ENCODE results near the gene CBLN3. TPM values are rescaled to one million over a fixed set of nuclear protein-coding genes. Genes with fewer than 3 reads are reported as not detected.
"Not testable (repeated sequence)": the region's sequence is repeated elsewhere in the genome, so short reads cannot be mapped to it uniquely, and the experiment has no call there.

CBLN3 gene
- total RNA-seq, 1 experiment from 2014 or later = 2.0 TPM

DNA sequence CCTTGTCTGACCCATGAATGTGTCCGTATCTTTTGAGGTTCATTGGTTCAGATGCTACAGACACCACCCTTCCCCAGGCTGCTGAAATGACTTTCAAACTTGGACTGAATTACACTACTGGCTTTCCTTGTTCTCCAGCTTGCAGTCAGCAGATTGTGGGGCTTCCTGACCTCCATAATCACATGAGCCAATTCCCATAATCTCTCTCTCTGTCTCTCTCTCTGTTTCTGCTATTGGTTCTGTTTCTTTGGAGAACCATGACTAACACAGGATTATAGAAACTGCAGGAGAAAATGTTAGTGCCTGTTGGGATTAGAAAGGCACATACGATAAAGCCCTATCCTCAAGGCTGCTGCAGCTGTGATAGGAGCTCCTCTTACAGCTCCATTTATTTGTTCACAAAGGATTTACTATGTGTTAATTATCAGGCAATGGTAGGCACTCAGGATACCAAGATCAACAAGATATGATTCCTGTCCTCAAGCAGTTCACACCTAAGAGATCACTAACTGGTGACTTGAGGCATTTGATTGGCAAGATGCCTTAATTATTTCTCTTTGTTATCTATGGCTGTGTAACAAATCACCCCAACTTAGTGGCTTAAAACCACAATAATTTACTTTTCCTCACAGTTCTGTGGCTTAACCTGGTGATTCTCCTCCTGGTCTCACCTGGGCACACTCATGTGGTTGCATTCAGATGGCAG, 40.8 kb downstream of the CBLN3 start (continued):
- TF ChIP-seq POLR2AphosphoS5 (IDR thresholded peaks at IDR 0.05; ENCODE audit: low read depth, low read length) = no peak
- no peak for TF ChIP-seq SP1 (IDR thresholded peaks at IDR 0.05; ENCODE audit: low read depth)
- no peak for TF ChIP-seq SIN3A (IDR thresholded peaks at IDR 0.05; ENCODE audit: low read depth)

DNA sequence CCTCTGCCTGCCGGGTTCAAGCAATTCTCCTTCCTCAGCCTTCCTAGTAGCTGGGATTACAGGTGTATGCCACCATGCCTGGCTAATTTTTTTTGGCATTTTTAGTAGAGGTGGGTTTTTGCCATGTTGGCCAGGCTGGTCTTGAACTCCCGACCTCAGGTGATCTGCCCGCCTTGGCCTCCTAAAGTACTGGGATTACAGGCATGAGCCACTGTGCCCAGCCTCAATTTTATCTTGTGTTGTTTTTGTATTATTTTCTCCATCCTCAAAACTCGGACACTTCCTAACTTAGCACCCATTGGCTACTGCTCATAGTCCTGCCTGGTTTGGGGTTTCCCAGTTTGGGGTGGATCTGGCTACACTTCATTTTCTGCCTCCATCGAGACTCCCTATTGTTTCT, 41.9 kb downstream of the CBLN3 start:
- H3K4me2 ChIP-seq (ENCODE audit: low read length); BruUV-seq (replicated peaks); DNase-seq (ENCODE audit: low read depth, low spot score); H3K36me3 ChIP-seq (ENCODE audit: control insufficient read depth in 1 of 2, insufficient read depth in 2 of 2, low read length in 2 of 2); ATAC-seq; H3K9me3 ChIP-seq (ENCODE audit: control insufficient read depth in 1 of 2, insufficient read depth in 1 of 2, low read depth in 1 of 2, low read length in 2 of 2); H3K27ac ChIP-seq (ENCODE audit: low read depth, low read length); H3K9ac ChIP-seq (ENCODE audit: low read length); H3K9me2 ChIP-seq (ENCODE audit: insufficient read depth); intact Hi-C loops (cut with micrococcal nuclease); H3K79me2 ChIP-seq (ENCODE audit: insufficient read depth, low read length); H2AFZ ChIP-seq (ENCODE audit: low read depth, low read length, poor library complexity, severe bottlenecking); H4K20me1 ChIP-seq (ENCODE audit: insufficient read depth); H3K4me3 ChIP-seq (replicated peaks in 1 of 2; ENCODE audit: low read depth in 1 of 2, low read length in 2 of 2); H3K27me3 ChIP-seq (ENCODE audit: insufficient read depth, low read length); RAD21 ChIA-PET (ENCODE audit: low non-redundant PET in 1 of 2, low total read pairs in 2 of 2, uncharacterized antibody in 2 of 2, unreplicated experiment in 2 of 2); POLR2A ChIA-PET: not testable (repeated sequence)
- CTCF ChIA-PET = interaction anchor here (1.1 kb wide), 1 partner anchor 44 kb away, joined by 3 read pairs; no protein-coding TSS in a partner anchor
- H3K4me1 ChIP-seq (ENCODE audit: control insufficient read depth in 1 of 2, insufficient read depth in 2 of 2, low read length in 2 of 2) = peaks cover 6 to 13% of the 10 kb centered on the region in 2 experiments

DNA sequence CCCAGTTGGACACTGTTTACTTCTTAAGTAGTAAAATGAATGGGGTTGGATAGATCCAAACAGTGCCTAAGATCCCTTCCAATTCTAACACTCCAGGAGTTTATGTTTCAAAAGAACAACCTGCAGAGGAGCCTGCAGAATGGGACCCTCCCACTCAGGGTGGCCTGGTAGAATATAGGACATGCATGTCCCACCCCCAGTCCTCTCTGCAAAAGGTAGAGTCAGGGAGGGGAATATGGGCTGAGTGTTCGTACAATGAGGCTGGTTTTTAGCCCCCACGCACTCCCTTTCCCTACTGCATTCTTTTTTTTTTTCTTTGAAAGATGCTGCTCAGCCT, 42.5 kb downstream of the CBLN3 start:
- ATAC-seq (no peak), DNase-seq (ENCODE audit: low read depth, low spot score) (no peak)
- H3K4me1 ChIP-seq (ENCODE audit: control insufficient read depth in 1 of 2, insufficient read depth in 2 of 2, low read length in 2 of 2) = peaks cover 4 to 9% of the 10 kb centered on the region in 2 experiments; a peak in 2 of 4 replicates
- H3K79me2 ChIP-seq (ENCODE audit: insufficient read depth, low read length) = no peaks in the 10 kb centered on the region
- H4K20me1 ChIP-seq (ENCODE audit: insufficient read depth) = no peaks in the 10 kb centered on the region
- H3K9me3 ChIP-seq (ENCODE audit: control insufficient read depth in 1 of 2, insufficient read depth in 1 of 2, low read depth in 1 of 2, low read length in 2 of 2) = no peaks in the 10 kb centered on the region
- POLR2A ChIA-PET = no interaction called here
- CTCF ChIA-PET = no interaction called here
- no peak overlapping the region for H3K27ac ChIP-seq (ENCODE audit: low read depth, low read length)
- no peak overlapping the region for H3K4me2 ChIP-seq (ENCODE audit: low read length)
- intact Hi-C loops (cut with micrococcal nuclease) = no loop called here
- H3K9me2 ChIP-seq (ENCODE audit: insufficient read depth) = no peaks in the 10 kb centered on the region
- H3K27me3 ChIP-seq (ENCODE audit: insufficient read depth, low read length) = no peaks in the 10 kb centered on the region
- no TSS peak for BruUV-seq (replicated peaks)
- H3K9ac ChIP-seq (ENCODE audit: low read length) = no peak overlapping the region
- H2AFZ ChIP-seq (ENCODE audit: low read depth, low read length, poor library complexity, severe bottlenecking) = no peak overlapping the region
- H3K4me3 ChIP-seq (replicated peaks in 1 of 2; ENCODE audit: low read depth in 1 of 2, low read length in 2 of 2) = no peak overlapping the region
- TF ChIP-seq EGR1 (IDR thresholded peaks at IDR 0.05; ENCODE audit: low read depth) (no peak), EZH2 (IDR thresholded peaks at IDR 0.05) (no peak), JUND (IDR thresholded peaks at IDR 0.05) (no peak), CBX3 (IDR thresholded peaks at IDR 0.05; ENCODE audit: low read depth) (no peak)
- TF ChIP-seq, protein P1, sequence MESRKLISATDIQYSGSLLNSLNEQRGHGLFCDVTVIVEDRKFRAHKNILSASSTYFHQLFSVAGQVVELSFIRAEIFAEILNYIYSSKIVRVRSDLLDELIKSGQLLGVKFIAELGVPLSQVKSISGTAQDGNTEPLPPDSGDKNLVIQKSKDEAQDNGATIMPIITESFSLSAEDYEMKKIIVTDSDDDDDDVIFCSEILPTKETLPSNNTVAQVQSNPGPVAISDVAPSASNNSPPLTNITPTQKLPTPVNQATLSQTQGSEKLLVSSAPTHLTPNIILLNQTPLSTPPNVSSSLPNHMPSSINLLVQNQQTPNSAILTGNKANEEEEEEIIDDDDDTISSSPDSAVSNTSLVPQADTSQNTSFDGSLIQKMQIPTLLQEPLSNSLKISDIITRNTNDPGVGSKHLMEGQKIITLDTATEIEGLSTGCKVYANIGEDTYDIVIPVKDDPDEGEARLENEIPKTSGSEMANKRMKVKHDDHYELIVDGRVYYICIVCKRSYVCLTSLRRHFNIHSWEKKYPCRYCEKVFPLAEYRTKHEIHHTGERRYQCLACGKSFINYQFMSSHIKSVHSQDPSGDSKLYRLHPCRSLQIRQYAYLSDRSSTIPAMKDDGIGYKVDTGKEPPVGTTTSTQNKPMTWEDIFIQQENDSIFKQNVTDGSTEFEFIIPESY (IDR thresholded peaks at IDR 0.05; ENCODE audit: extremely low read depth, insufficient replicate concordance, low read length) = no peak
- TF ChIP-seq, protein P2, sequence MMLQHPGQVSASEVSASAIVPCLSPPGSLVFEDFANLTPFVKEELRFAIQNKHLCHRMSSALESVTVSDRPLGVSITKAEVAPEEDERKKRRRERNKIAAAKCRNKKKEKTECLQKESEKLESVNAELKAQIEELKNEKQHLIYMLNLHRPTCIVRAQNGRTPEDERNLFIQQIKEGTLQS (IDR thresholded peaks at IDR 0.05) = no peak
- TF ChIP-seq, protein P3, sequence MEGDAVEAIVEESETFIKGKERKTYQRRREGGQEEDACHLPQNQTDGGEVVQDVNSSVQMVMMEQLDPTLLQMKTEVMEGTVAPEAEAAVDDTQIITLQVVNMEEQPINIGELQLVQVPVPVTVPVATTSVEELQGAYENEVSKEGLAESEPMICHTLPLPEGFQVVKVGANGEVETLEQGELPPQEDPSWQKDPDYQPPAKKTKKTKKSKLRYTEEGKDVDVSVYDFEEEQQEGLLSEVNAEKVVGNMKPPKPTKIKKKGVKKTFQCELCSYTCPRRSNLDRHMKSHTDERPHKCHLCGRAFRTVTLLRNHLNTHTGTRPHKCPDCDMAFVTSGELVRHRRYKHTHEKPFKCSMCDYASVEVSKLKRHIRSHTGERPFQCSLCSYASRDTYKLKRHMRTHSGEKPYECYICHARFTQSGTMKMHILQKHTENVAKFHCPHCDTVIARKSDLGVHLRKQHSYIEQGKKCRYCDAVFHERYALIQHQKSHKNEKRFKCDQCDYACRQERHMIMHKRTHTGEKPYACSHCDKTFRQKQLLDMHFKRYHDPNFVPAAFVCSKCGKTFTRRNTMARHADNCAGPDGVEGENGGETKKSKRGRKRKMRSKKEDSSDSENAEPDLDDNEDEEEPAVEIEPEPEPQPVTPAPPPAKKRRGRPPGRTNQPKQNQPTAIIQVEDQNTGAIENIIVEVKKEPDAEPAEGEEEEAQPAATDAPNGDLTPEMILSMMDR (IDR thresholded peaks at IDR 0.05 in 2 of 3, conservative IDR thresholded peaks at IDR 0.05 in 1 of 3; ENCODE audit: borderline replicate concordance in 1 of 3, insufficient read depth in 1 of 3, low read depth in 2 of 3, low read length in 2 of 3) = no peak
- RAD21 ChIA-PET (ENCODE audit: low non-redundant PET in 1 of 2, low total read pairs in 2 of 2, uncharacterized antibody in 2 of 2, unreplicated experiment in 2 of 2) = no interaction called here
- H3K36me3 ChIP-seq (ENCODE audit: control insufficient read depth in 1 of 2, insufficient read depth in 2 of 2, low read length in 2 of 2) = no peaks in the 10 kb centered on the region
